PFSK-1 (cell line): ENCODE data around the gene CFAP299.

ENCODE experiments used
- FOXP2 ChIP-seq: optimal IDR thresholded peaks from 2 replicates; pipeline ENCODE3; 2011; ENCODE audit warnings: borderline replicate concordance, control low read depth, inconsistent platforms; ENCODE audit not compliant: insufficient read depth; ENCODE audit errors: extremely low read length, extremely low read depth
- POLR2AphosphoS5 ChIP-seq: IDR thresholded peaks from 2 replicates; pipeline ENCODE4 v1.6.1; 2012; ENCODE audit warnings: low read depth, mild to moderate bottlenecking, control low read depth, low read length, moderate library complexity
- SIN3A ChIP-seq: IDR thresholded peaks from 2 replicates; pipeline ENCODE4 v1.6.1; 2012; ENCODE audit warnings: mild to moderate bottlenecking, low read length, moderate library complexity, borderline replicate concordance; ENCODE audit not compliant: insufficient read depth
- TAF1 ChIP-seq: IDR thresholded peaks from 2 replicates; pipeline ENCODE4 v1.6.1; 2012; ENCODE audit warnings: low read length, control low read depth, borderline replicate concordance; ENCODE audit not compliant: insufficient read depth
- TF ChIP-seq, protein P1 (sequence below), 2 experiments: IDR thresholded peaks; 2 replicates each; pipeline versions ENCODE4 v1.6.1 to v1.8.0; 2011 to 2012; ENCODE audit warnings: low read depth in 2 of 2, low read length in 2 of 2, control low read depth in 1 of 2, inconsistent platforms in 1 of 2, mild to moderate bottlenecking in 1 of 2, moderate library complexity in 1 of 2; ENCODE audit not compliant: insufficient read depth in 1 of 2

The CFAP299 gene

DNA sequence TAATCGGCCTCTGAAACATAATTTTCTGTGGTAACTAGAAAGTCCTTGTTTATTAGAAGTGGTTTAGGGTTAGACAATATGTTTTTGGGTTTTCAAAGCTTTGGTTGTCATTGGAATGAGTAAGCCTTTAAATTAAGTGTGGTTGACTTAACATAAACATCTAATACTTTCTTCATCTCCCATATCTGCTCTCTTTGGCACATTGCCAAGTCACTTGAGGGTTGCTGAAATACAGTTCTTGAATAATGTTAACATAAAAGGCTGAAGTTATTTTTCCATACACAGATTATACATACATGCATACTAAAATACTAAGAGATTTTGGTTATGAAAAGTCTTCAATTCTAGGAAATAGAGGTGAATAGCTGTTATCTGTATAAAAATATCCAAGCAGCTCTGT, 453.3 kb downstream of the CFAP299 start:
- TF ChIP-seq FOXP2 (no peak), TAF1 (no peak), POLR2AphosphoS5 (no peak), SIN3A (no peak)
- TF ChIP-seq, protein P1, sequence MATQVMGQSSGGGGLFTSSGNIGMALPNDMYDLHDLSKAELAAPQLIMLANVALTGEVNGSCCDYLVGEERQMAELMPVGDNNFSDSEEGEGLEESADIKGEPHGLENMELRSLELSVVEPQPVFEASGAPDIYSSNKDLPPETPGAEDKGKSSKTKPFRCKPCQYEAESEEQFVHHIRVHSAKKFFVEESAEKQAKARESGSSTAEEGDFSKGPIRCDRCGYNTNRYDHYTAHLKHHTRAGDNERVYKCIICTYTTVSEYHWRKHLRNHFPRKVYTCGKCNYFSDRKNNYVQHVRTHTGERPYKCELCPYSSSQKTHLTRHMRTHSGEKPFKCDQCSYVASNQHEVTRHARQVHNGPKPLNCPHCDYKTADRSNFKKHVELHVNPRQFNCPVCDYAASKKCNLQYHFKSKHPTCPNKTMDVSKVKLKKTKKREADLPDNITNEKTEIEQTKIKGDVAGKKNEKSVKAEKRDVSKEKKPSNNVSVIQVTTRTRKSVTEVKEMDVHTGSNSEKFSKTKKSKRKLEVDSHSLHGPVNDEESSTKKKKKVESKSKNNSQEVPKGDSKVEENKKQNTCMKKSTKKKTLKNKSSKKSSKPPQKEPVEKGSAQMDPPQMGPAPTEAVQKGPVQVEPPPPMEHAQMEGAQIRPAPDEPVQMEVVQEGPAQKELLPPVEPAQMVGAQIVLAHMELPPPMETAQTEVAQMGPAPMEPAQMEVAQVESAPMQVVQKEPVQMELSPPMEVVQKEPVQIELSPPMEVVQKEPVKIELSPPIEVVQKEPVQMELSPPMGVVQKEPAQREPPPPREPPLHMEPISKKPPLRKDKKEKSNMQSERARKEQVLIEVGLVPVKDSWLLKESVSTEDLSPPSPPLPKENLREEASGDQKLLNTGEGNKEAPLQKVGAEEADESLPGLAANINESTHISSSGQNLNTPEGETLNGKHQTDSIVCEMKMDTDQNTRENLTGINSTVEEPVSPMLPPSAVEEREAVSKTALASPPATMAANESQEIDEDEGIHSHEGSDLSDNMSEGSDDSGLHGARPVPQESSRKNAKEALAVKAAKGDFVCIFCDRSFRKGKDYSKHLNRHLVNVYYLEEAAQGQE (IDR thresholded peaks at IDR 0.05; ENCODE audit: insufficient read depth in 1 of 2, low read depth in 2 of 2, low read length in 2 of 2) = no peak

DNA sequence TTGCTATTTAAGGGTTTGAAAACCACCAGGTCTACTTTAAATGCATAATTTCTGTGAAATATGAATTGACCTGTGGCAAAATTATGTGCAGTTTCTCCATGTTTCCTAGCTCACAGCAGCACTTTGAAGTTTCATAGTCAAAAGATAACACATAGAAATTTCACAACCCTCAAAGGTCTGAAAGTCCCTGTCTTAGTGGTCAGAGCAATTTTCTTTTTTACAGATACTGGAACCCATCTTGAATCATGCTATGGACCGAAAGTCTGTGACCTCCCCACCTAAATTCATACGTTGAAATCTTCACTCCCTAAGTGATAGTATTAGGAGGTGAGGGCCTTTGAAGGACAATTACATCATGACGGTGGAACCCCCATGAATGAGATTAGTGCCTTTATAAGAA, 454.6 kb downstream of the CFAP299 start:
- no peak for TF ChIP-seq FOXP2

DNA sequence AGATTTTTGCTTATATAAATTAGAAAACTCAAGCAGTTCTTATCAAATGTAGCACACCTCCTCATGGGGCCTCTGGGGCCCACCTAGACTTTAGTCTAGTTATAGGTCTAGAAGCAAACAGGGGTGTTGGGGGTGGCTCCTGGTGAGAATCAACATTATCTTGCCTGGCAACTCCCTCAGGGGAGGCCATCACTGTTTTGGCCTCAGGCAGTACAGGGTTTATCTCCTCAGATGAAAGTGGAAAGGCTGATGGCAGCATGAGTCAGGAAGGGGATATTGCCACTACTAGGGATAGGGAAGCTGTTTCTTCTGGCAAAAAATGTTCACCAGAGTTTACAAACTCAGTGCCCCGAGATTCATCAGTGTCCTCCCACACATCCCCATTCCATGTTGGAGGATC, 462.6 kb downstream of the CFAP299 start:
- TF ChIP-seq POLR2AphosphoS5 (no peak), TAF1 (no peak), SIN3A (no peak), FOXP2 (no peak)
- TF ChIP-seq, protein P1 (IDR thresholded peaks at IDR 0.05; ENCODE audit: insufficient read depth in 1 of 2, low read depth in 2 of 2, low read length in 2 of 2) = no peak

DNA sequence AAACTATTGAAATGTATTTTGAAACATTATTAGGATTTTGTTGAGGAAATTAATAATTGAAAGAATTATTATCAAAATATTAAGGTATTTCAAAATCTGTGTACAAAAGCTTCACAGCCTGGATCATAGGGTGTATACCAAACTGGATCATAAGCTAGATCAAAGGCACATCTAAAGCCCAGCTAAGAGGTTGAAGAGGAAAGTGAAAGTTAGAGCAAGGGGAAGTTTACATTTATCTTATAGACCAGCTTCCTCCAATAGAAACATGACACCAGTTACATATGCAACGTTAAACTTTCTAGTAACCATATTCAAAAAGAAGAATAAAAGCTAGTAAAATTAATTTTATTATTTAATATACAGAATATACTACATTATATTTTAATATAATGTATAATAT, 467.8 kb downstream of the CFAP299 start:
- TF ChIP-seq SIN3A (no peak), POLR2AphosphoS5 (no peak), TAF1 (no peak), FOXP2 (no peak)
- TF ChIP-seq, protein P1 (IDR thresholded peaks at IDR 0.05; ENCODE audit: insufficient read depth in 1 of 2, low read depth in 2 of 2, low read length in 2 of 2) = no peak

DNA sequence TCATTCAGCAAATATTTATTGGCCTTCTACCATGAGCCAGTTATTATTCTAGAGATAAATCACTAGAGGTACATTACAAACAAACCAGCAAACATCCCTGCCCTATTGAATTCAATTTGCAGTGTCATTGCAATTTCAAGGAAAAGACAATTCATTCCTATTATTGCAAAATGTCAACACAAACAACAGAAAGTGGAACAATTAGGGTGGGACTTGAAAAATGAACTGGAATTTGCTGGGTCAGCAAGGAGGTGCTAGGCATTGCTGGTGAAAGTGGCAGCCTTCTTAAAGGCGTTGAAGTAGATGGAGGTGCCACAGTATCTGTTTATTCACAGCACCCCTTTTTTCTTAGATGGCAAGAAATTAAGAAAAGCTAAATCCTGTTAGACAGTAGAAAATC, 470.9 kb downstream of the CFAP299 start:
- TF ChIP-seq POLR2AphosphoS5 = no peak
- TF ChIP-seq TAF1 = no peak
- TF ChIP-seq FOXP2 = no peak

DNA sequence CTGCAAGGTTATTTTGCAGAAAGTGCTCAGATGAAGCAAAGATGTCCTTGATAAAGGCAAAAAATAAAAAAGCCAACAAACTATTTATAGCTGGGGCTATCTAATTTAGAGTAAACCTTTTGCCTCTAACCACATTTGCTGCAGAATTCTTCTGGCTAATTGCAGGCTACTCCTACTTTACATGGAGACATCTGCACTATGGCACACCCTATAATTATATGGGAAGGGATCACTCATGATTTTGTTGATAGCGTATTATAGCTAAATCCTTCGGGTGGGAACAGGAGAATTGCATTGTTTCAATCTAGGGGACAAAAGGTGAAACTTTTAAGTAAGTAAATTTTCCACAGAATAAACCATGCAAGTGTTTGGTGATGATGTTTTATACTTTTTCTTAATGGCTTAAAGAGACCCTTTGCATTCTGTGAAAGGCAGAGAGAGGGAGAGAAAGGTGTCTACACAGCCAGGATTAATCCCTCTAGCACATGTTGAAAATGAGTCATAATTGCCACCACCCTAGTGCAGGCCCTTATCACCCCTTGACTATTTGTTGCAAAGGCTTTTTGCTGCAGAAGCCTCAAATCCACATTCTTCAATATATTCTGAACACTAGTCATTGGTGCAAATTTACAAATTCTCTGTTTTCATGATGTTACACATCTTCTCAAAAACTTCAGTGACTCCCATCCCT, 473.7 kb downstream of the CFAP299 start:
- TF ChIP-seq, protein P1 (IDR thresholded peaks at IDR 0.05; ENCODE audit: insufficient read depth in 1 of 2, low read depth in 2 of 2, low read length in 2 of 2) = no peak
- no peak for TF ChIP-seq FOXP2
- TF ChIP-seq SIN3A = no peak
- no peak for TF ChIP-seq TAF1
- no peak for TF ChIP-seq POLR2AphosphoS5
